ENCODE results near the gene SLC38A3.

The SLC38A3 gene

GRCh38 chr3:50270422-50271224 is 65.6 kb downstream of the SLC38A3 start:
- no peak for DNase-seq
